GM23248 (cell line): ENCODE measurements around the gene CAMTA1.

Source experiments
- EZH2 ChIP-seq: fragments of 200-600 bp; sonication (generic); IDR thresholded peaks from 2 replicates; pipeline ENCODE4 v1.6.1; 2018; ENCODE audit warnings: antibody characterized with exemption, mild to moderate bottlenecking; ENCODE audit not compliant: insufficient read depth, poor library complexity, severe bottlenecking
- EZH2phosphoT487 ChIP-seq: fragments of 200-600 bp; sonication (generic); IDR thresholded peaks from 2 replicates; pipeline ENCODE4 v1.6.1; 2018; ENCODE audit warnings: antibody characterized with exemption, moderate library complexity, mild to moderate bottlenecking, low read depth; ENCODE audit not compliant: insufficient read depth

DNA sequence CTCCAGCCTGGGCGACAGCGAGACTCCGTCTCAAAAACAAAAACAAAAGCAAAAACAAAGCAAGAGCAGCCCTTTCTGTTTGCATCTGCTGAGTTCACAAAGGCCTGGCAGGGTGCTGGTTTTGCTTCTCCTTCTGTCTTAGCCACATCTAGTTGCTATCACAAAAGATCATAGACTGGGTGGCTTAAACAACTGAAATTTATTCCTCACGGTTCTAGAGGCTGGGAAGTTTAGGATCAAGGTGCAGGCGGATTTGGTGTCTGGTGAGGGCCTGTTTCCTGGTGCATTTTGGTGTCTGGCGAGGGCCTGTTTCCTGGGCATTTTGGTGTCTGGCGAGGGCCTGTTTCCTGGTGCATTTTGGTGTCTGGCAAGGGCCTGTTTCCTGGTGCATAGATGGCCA lies 471.3 kb downstream of the CAMTA1 start:
- TF ChIP-seq EZH2phosphoT487 (no peak), EZH2 (no peak)
